T-helper 22 cell (primary cell): ENCODE data around the gene CEP104.

ENCODE experiments used
- DNase-seq: peaks from one replicate; pipeline ENCODE4 v3.0.0-alpha.2; 2020; ENCODE audit warnings: low read depth

CEP104 gene

GRCh38 chr1:3894626-3895278, 37.7 kb upstream of the CEP104 start:
- DNase-seq, result no peak

GRCh38 chr1:3893190-3893589, 36.2 kb upstream of the CEP104 start:
- DNase-seq, result no peak

- no peak for DNase-seq
Measured at GRCh38 chr1:3892748-3893147, 35.7 kb upstream of the CEP104 start.

GRCh38 chr1:3891329-3891865, 34.4 kb upstream of the CEP104 start:
- no peak for DNase-seq

- no peak for DNase-seq
Measured at GRCh38 chr1:3890389-3891328, 33.6 kb upstream of the CEP104 start.

GRCh38 chr1:3889936-3890335, 32.9 kb upstream of the CEP104 start:
- no peak for DNase-seq

GRCh38 chr1:3888301-3888700, 31.3 kb upstream of the CEP104 start:
- no peak for DNase-seq

- DNase-seq, result no peak
Measured at GRCh38 chr1:3886691-3887090, 29.7 kb upstream of the CEP104 start.

GRCh38 chr1:3886106-3886670, 29.2 kb upstream of the CEP104 start:
- DNase-seq, result no peak

GRCh38 chr1:3885611-3886010, 28.6 kb upstream of the CEP104 start:
- DNase-seq, result no peak

GRCh38 chr1:3884966-3885365, 28.0 kb upstream of the CEP104 start:
- no peak for DNase-seq

GRCh38 chr1:3883194-3883925, 26.3 kb upstream of the CEP104 start:
- no peak for DNase-seq

GRCh38 chr1:3881193-3881480, 24.1 kb upstream of the CEP104 start:
- no peak for DNase-seq

- DNase-seq, result no peak
Measured at GRCh38 chr1:3880429-3881192, 23.6 kb upstream of the CEP104 start.

- no peak for DNase-seq
Measured at GRCh38 chr1:3879787-3880428, 22.9 kb upstream of the CEP104 start.

- no peak for DNase-seq
Measured at GRCh38 chr1:3879099-3879498, 22.1 kb upstream of the CEP104 start.

GRCh38 chr1:3876716-3877115, 19.7 kb upstream of the CEP104 start:
- DNase-seq, result no peak

- no peak for DNase-seq
Measured at GRCh38 chr1:3874736-3875135, 17.7 kb upstream of the CEP104 start.

GRCh38 chr1:3872546-3872945, 15.5 kb upstream of the CEP104 start:
- no peak for DNase-seq

- DNase-seq, result no peak
Measured at GRCh38 chr1:3871451-3871805, 14.4 kb upstream of the CEP104 start.

- DNase-seq, result no peak
Measured at GRCh38 chr1:3869751-3870301, 12.8 kb upstream of the CEP104 start.
